ENCODE measurements around the gene LRRC8B.

Gene LRRC8B

DNA sequence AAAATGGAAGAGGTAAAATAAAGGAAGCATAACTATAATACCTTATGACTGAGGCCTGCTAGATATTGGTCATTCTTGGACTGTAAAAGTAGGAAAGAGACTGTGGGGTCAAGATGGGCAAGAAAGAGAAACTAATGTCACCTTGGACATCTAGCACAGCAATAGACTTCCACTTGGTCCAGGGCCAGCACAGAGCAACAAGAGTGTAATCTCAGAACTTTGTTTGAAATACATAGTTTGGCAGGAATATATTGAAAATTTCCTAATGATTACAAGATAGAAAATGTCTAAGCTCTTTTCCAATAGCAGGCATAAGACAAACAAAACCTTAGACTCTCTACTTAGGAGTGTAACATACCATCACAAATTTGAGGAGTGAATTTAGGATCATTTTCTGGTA is 112.9 kb downstream of the LRRC8B start:
- TF ChIP-seq RAD21 (IDR thresholded peaks at IDR 0.05; ENCODE audit: low read depth) (no peak), TAF1 (IDR thresholded peaks at IDR 0.05; ENCODE audit: low read depth) (no peak), CEBPB (IDR thresholded peaks at IDR 0.05) (no peak), CREB1 (IDR thresholded peaks at IDR 0.05; ENCODE audit: low read depth) (no peak), FOXM1 (IDR thresholded peaks at IDR 0.05; ENCODE audit: borderline replicate concordance, low read depth) (no peak), NFIC (IDR thresholded peaks at IDR 0.05) (no peak), ZBTB7A (IDR thresholded peaks at IDR 0.05; ENCODE audit: low read depth) (no peak)
- TF ChIP-seq, protein P1, sequence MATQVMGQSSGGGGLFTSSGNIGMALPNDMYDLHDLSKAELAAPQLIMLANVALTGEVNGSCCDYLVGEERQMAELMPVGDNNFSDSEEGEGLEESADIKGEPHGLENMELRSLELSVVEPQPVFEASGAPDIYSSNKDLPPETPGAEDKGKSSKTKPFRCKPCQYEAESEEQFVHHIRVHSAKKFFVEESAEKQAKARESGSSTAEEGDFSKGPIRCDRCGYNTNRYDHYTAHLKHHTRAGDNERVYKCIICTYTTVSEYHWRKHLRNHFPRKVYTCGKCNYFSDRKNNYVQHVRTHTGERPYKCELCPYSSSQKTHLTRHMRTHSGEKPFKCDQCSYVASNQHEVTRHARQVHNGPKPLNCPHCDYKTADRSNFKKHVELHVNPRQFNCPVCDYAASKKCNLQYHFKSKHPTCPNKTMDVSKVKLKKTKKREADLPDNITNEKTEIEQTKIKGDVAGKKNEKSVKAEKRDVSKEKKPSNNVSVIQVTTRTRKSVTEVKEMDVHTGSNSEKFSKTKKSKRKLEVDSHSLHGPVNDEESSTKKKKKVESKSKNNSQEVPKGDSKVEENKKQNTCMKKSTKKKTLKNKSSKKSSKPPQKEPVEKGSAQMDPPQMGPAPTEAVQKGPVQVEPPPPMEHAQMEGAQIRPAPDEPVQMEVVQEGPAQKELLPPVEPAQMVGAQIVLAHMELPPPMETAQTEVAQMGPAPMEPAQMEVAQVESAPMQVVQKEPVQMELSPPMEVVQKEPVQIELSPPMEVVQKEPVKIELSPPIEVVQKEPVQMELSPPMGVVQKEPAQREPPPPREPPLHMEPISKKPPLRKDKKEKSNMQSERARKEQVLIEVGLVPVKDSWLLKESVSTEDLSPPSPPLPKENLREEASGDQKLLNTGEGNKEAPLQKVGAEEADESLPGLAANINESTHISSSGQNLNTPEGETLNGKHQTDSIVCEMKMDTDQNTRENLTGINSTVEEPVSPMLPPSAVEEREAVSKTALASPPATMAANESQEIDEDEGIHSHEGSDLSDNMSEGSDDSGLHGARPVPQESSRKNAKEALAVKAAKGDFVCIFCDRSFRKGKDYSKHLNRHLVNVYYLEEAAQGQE (IDR thresholded peaks at IDR 0.05; ENCODE audit: low read depth), result no peak

GRCh38 chr1:89640440-89640839 is 115.8 kb downstream of the LRRC8B start:
- TF ChIP-seq, protein P1 (IDR thresholded peaks at IDR 0.05; ENCODE audit: low read depth), result no peak
- TF ChIP-seq TCF12 (IDR thresholded peaks at IDR 0.05; ENCODE audit: low read depth) (no peak), TEAD4 (IDR thresholded peaks at IDR 0.05) (no peak), EGR1 (IDR thresholded peaks at IDR 0.05) (no peak), CEBPB (IDR thresholded peaks at IDR 0.05) (no peak), RAD21 (IDR thresholded peaks at IDR 0.05; ENCODE audit: low read depth) (no peak), FOXM1 (IDR thresholded peaks at IDR 0.05; ENCODE audit: borderline replicate concordance, low read depth) (no peak), YY1 (IDR thresholded peaks at IDR 0.05; ENCODE audit: low read depth) (no peak), CREB1 (IDR thresholded peaks at IDR 0.05; ENCODE audit: low read depth) (no peak), TAF1 (IDR thresholded peaks at IDR 0.05; ENCODE audit: low read depth) (no peak), NFIC (IDR thresholded peaks at IDR 0.05) (no peak), ZBTB7A (IDR thresholded peaks at IDR 0.05; ENCODE audit: low read depth) (no peak), USF1 (IDR thresholded peaks at IDR 0.05) (no peak), EP300 (IDR thresholded peaks at IDR 0.05; ENCODE audit: borderline replicate concordance) (no peak)
- TF ChIP-seq, protein P2, sequence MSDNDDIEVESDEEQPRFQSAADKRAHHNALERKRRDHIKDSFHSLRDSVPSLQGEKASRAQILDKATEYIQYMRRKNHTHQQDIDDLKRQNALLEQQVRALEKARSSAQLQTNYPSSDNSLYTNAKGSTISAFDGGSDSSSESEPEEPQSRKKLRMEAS (IDR thresholded peaks at IDR 0.05), result no peak

GRCh38 chr1:89641781-89642180 is 117.2 kb downstream of the LRRC8B start:
- TF ChIP-seq CREB1 (IDR thresholded peaks at IDR 0.05; ENCODE audit: low read depth) (no peak), TAF1 (IDR thresholded peaks at IDR 0.05; ENCODE audit: low read depth) (no peak), FOXM1 (IDR thresholded peaks at IDR 0.05; ENCODE audit: borderline replicate concordance, low read depth) (no peak)

- TF ChIP-seq FOXM1 (IDR thresholded peaks at IDR 0.05; ENCODE audit: borderline replicate concordance, low read depth) (no peak), TCF12 (IDR thresholded peaks at IDR 0.05; ENCODE audit: low read depth) (no peak), TAF1 (IDR thresholded peaks at IDR 0.05; ENCODE audit: low read depth) (no peak), EGR1 (IDR thresholded peaks at IDR 0.05) (no peak), ZBTB7A (IDR thresholded peaks at IDR 0.05; ENCODE audit: low read depth) (no peak), EP300 (IDR thresholded peaks at IDR 0.05; ENCODE audit: borderline replicate concordance) (no peak), NFIC (IDR thresholded peaks at IDR 0.05) (no peak), USF1 (IDR thresholded peaks at IDR 0.05) (no peak), TEAD4 (IDR thresholded peaks at IDR 0.05) (no peak), CEBPB (IDR thresholded peaks at IDR 0.05) (no peak), CREB1 (IDR thresholded peaks at IDR 0.05; ENCODE audit: low read depth) (no peak), YY1 (IDR thresholded peaks at IDR 0.05; ENCODE audit: low read depth) (no peak), RAD21 (IDR thresholded peaks at IDR 0.05; ENCODE audit: low read depth) (no peak)
- TF ChIP-seq, protein P2 (IDR thresholded peaks at IDR 0.05), result no peak
- TF ChIP-seq, protein P1 (IDR thresholded peaks at IDR 0.05; ENCODE audit: low read depth), result no peak
These were observed 118.9 kb downstream of the LRRC8B start for GRCh38 chr1:89643577-89643976.
